Astrocyte (in vitro differentiated cells and primary cell): ENCODE measurements around the gene RHOBTB1. TPM values are rescaled to one million over a fixed set of nuclear protein-coding genes. Genes with fewer than 3 reads are reported as not detected.
"Not testable (repeated sequence)": the region's sequence is repeated elsewhere in the genome, so short reads cannot be mapped to it uniquely, and the experiment has no call there.

Source experiments
- DNase-seq: peaks from one replicate; pipeline ENCODE4 v3.0.0-alpha.2; 2010; ENCODE audit warnings: low read depth
- FAIRE-seq: peaks from 2 replicates; lab custom pipeline; 2011; peaks lifted over from hg19 to GRCh38; lab: Jason Lieb, UNC
- H2AFZ ChIP-seq: 2 replicates; pipeline ENCODE4 v1.6.0; 2012; ENCODE audit warnings: low read depth, low read length, inconsistent platforms
- H3K27ac ChIP-seq: 2 replicates; pipeline ENCODE4 v1.5.1; 2011; ENCODE audit warnings: low read depth, low read length, inconsistent platforms
- H3K27me3 ChIP-seq: 2 replicates; pipeline ENCODE4 v1.6.0; 2011; ENCODE audit warnings: low read length, inconsistent platforms; ENCODE audit not compliant: insufficient read depth
- H3K36me3 ChIP-seq: 2 replicates; pipeline ENCODE4 v1.5.1; 2011; ENCODE audit warnings: low read length, inconsistent platforms; ENCODE audit not compliant: insufficient read depth
- H3K4me1 ChIP-seq: 2 replicates; pipeline ENCODE4 v1.5.1; 2011; ENCODE audit warnings: low read length, inconsistent platforms; ENCODE audit not compliant: insufficient read depth
- H3K4me2 ChIP-seq: 2 replicates; pipeline ENCODE4 v1.6.0; 2012; ENCODE audit warnings: low read length, inconsistent platforms
- H3K4me3 ChIP-seq: 2 replicates; pipeline ENCODE4 v1.5.1; 2011; ENCODE audit warnings: low read depth, mild to moderate bottlenecking, low read length, inconsistent platforms; ENCODE audit not compliant: insufficient read depth
- H3K79me2 ChIP-seq: 2 replicates; pipeline ENCODE4 v1.6.0; 2012; ENCODE audit warnings: mild to moderate bottlenecking, low read length, inconsistent platforms; ENCODE audit not compliant: insufficient read depth
- H3K9ac ChIP-seq: 2 replicates; pipeline ENCODE4 v1.6.0; 2012; ENCODE audit warnings: mild to moderate bottlenecking, low read length, inconsistent platforms
- H3K9me3 ChIP-seq: 2 replicates; pipeline ENCODE4 v1.5.1; 2012; ENCODE audit warnings: low read depth, mild to moderate bottlenecking, low read length, inconsistent platforms; ENCODE audit not compliant: insufficient read depth
- H4K20me1 ChIP-seq: 2 replicates; pipeline ENCODE4 v1.6.0; 2012; ENCODE audit warnings: low read length, inconsistent platforms; ENCODE audit not compliant: insufficient read depth
- H3K27ac Mint-ChIP-seq: one replicate; pipeline ENCODE4 v1.8.0; 2021; ENCODE audit warnings: mild to moderate bottlenecking, mixed read lengths; ENCODE audit not compliant: unreplicated experiment
- H3K27me3 Mint-ChIP-seq: one replicate; pipeline ENCODE4 v1.8.0; 2021; ENCODE audit warnings: low read depth, mixed read lengths; ENCODE audit not compliant: unreplicated experiment
- H3K36me3 Mint-ChIP-seq: one replicate; pipeline ENCODE4 v1.8.0; 2021; ENCODE audit warnings: low read depth, mixed read lengths; ENCODE audit not compliant: unreplicated experiment
- H3K4me1 Mint-ChIP-seq: one replicate; pipeline ENCODE4 v1.8.0; 2021; ENCODE audit warnings: low read depth, mixed read lengths; ENCODE audit not compliant: unreplicated experiment
- H3K4me3 Mint-ChIP-seq: one replicate; pipeline ENCODE4 v1.8.0; 2021; ENCODE audit warnings: mild to moderate bottlenecking, moderate library complexity, mixed read lengths; ENCODE audit not compliant: unreplicated experiment
- H3K9me3 Mint-ChIP-seq: one replicate; pipeline ENCODE4 v1.8.0; 2021; ENCODE audit warnings: mild to moderate bottlenecking, mixed read lengths; ENCODE audit not compliant: unreplicated experiment
- CTCF ChIP-seq: IDR thresholded peaks from 2 replicates; pipeline ENCODE4 v1.5.1; 2011; ENCODE audit warnings: low read depth, mild to moderate bottlenecking, inconsistent platforms, low read length, moderate library complexity; ENCODE audit not compliant: insufficient read depth
- EZH2 ChIP-seq: IDR thresholded peaks from 2 replicates; pipeline ENCODE4 v1.6.1; 2012; ENCODE audit warnings: mild to moderate bottlenecking, low read length, inconsistent platforms; ENCODE audit not compliant: insufficient read depth
- total RNA-seq: library from RNA; stranded (reverse); gene quantifications from 2 replicates; pipeline ENCODE4 v1.2.1, GENCODE V29; 2021

RHOBTB1 gene
- total RNA-seq, 1 donor from 2014 or later, result 46.5 TPM

GRCh38 chr10:60908031-60908430 is 36.0 kb downstream of the RHOBTB1 start:
- H3K27me3 Mint-ChIP-seq, result no peaks in the 10 kb centered on the region
- no peak overlapping the region for H3K4me3 ChIP-seq
- H3K79me2 ChIP-seq, result no peaks in the 10 kb centered on the region
- H3K27ac Mint-ChIP-seq, result no peak overlapping the region
- no peaks in the 10 kb centered on the region for H3K9me3 ChIP-seq
- H3K36me3 ChIP-seq, result peaks cover 15% of the 10 kb centered on the region
- H2AFZ ChIP-seq, result no peak overlapping the region
- H3K4me3 Mint-ChIP-seq, result no peak overlapping the region
- no peaks in the 10 kb centered on the region for H3K27me3 ChIP-seq
- no peak overlapping the region for H3K4me2 ChIP-seq
- H3K9ac ChIP-seq, result no peak overlapping the region
- no peak overlapping the region for H3K27ac ChIP-seq
- TF ChIP-seq CTCF (no peak), EZH2 (no peak)
- H4K20me1 ChIP-seq, result no peaks in the 10 kb centered on the region
- FAIRE-seq (no peak), DNase-seq (no peak)
- peaks cover 42% of the 10 kb centered on the region for H3K36me3 Mint-ChIP-seq
- H3K4me1 ChIP-seq, result peaks cover 4% of the 10 kb centered on the region
- peaks cover 6% of the 10 kb centered on the region for H3K4me1 Mint-ChIP-seq
- H3K9me3 Mint-ChIP-seq, result peaks cover 6% of the 10 kb centered on the region

- Mint-ChIP-seq H3K4me1 (no peaks in the 10 kb centered on the region), H3K27me3 (no peaks in the 10 kb centered on the region), H3K27ac (no peak overlapping the region), H3K36me3 (peaks cover 48% of the 10 kb centered on the region), H3K9me3 (peaks cover 6% of the 10 kb centered on the region), H3K4me3 (no peak overlapping the region)
- Histone ChIP-seq H3K36me3 (peaks cover 15% of the 10 kb centered on the region), H3K4me1 (peaks cover 4% of the 10 kb centered on the region), H3K4me2 (no peak overlapping the region), H4K20me1 (no peaks in the 10 kb centered on the region), H3K79me2 (no peaks in the 10 kb centered on the region), H3K9me3 (no peaks in the 10 kb centered on the region), H3K4me3 (no peak overlapping the region), H3K27ac (no peak overlapping the region), H3K27me3 (no peaks in the 10 kb centered on the region), H2AFZ (no peak overlapping the region), H3K9ac (no peak overlapping the region)
- FAIRE-seq, result no peak
- TF ChIP-seq EZH2 (no peak), CTCF (no peak)
- DNase-seq, result no peak
Measured at GRCh38 chr10:60907236-60907635, 36.7 kb downstream of the RHOBTB1 start.

- not testable (repeated sequence) for DNase-seq, H3K9me3 ChIP-seq, H3K27me3 Mint-ChIP-seq, H3K27me3 ChIP-seq, H4K20me1 ChIP-seq, H3K79me2 ChIP-seq, H3K4me3 Mint-ChIP-seq, H2AFZ ChIP-seq, H3K4me1 ChIP-seq, H3K4me2 ChIP-seq, H3K4me1 Mint-ChIP-seq, H3K9ac ChIP-seq, H3K27ac Mint-ChIP-seq, H3K4me3 ChIP-seq, H3K9me3 Mint-ChIP-seq, H3K27ac ChIP-seq, FAIRE-seq
- H3K36me3 Mint-ChIP-seq, result peaks cover 48% of the 10 kb centered on the region
- peaks cover 15% of the 10 kb centered on the region for H3K36me3 ChIP-seq
Measured at GRCh38 chr10:60906825-60907224, 37.2 kb downstream of the RHOBTB1 start.
